ENCODE results near the gene NR3C1.

- TF ChIP-seq CTCF (IDR thresholded peaks at IDR 0.05; ENCODE audit: low read length) (no peak), EZH2phosphoT487 (IDR thresholded peaks at IDR 0.05; ENCODE audit: low read length) (no peak)
Observed at GRCh38 chr5:143402553-143403333, 743 bp downstream of the NR3C1 start.
